SU-DHL-6 (cell line): ENCODE results near the gene PRDX2.

ENCODE experiments used
- H2AFZ ChIP-seq: fragments of 200-600 bp; sonication (generic); 2 replicates; pipeline ENCODE4 v1.6.1; 2014; ENCODE audit warnings: low read depth, mild to moderate bottlenecking, moderate library complexity, mixed read lengths, antibody characterized with exemption, low read length; ENCODE audit not compliant: severe bottlenecking
- H3F3A ChIP-seq: fragments of 200-600 bp; shearing (Covaris generic); 2 replicates; pipeline ENCODE4 v1.6.0; 2016; ENCODE audit warnings: antibody characterized with exemption, mild to moderate bottlenecking; ENCODE audit not compliant: insufficient read depth
- H3K27ac ChIP-seq: fragments of 200-600 bp; sonication (generic); 2 replicates; pipeline ENCODE4 v1.5.1; 2016; ENCODE audit warnings: low read depth, mild to moderate bottlenecking, low read length, moderate library complexity, mixed read lengths
- H3K27me3 ChIP-seq: fragments of 200-600 bp; sonication (generic), shearing (Covaris generic); 2 replicates; pipeline ENCODE4 v1.6.0; 2014; ENCODE audit warnings: mild to moderate bottlenecking, low read length
- H3K36me3 ChIP-seq: fragments of 200-600 bp; sonication (generic); 2 replicates; pipeline ENCODE4 v1.6.1; 2014; ENCODE audit warnings: mild to moderate bottlenecking, low read length, mixed read lengths
- H3K4me2 ChIP-seq: fragments of 300-600, 200-600 bp; shearing (Covaris generic), sonication (generic); 2 replicates; pipeline ENCODE4 v1.6.0; 2014; ENCODE audit warnings: low read length, low read depth, mild to moderate bottlenecking; ENCODE audit not compliant: poor library complexity, severe bottlenecking
- H3K4me3 ChIP-seq: fragments of 200-600 bp; sonication (generic); 2 replicates; pipeline ENCODE4 v1.5.1; 2014; ENCODE audit warnings: antibody characterized with exemption, low read length, mild to moderate bottlenecking, mixed read lengths; ENCODE audit not compliant: insufficient read depth, poor library complexity, severe bottlenecking
- H3K79me2 ChIP-seq: fragments of 200-600 bp; sonication (generic); 2 replicates; pipeline ENCODE4 v1.6.1; 2014; ENCODE audit warnings: mild to moderate bottlenecking, low read length, moderate library complexity; ENCODE audit not compliant: insufficient read depth
- H3K9ac ChIP-seq: fragments of 200-600 bp; sonication (generic); 2 replicates; pipeline ENCODE4 v1.7.0; 2014; ENCODE audit warnings: mild to moderate bottlenecking, low read length
- H3K9me2 ChIP-seq: fragments of 200-600 bp; sonication (generic); replicated peaks from 2 replicates; pipeline ENCODE4 v1.6.1; 2014; ENCODE audit warnings: low read length; ENCODE audit not compliant: insufficient read depth
- H3K9me3 ChIP-seq: fragments of 200-600 bp; sonication (generic); 2 replicates; pipeline ENCODE4 v1.6.1; 2014; ENCODE audit warnings: low read length, mixed read lengths; ENCODE audit not compliant: insufficient read depth
- H4K20me1 ChIP-seq: fragments of 200-600 bp; sonication (generic); 2 replicates; pipeline ENCODE4 v1.6.1; 2014; ENCODE audit warnings: low read depth, mild to moderate bottlenecking, antibody characterized with exemption, low read length, moderate library complexity, mixed read lengths
- CTCF ChIP-seq: fragments of 200-600 bp; sonication (generic); IDR thresholded peaks from one replicate; pipeline ENCODE4 v1.5.1; 2017; ENCODE audit warnings: antibody characterized with exemption, mild to moderate bottlenecking, low read length, moderate library complexity; ENCODE audit not compliant: insufficient read depth, poor library complexity, severe bottlenecking
- EZH2phosphoT487 ChIP-seq: fragments of 200-600 bp; sonication (generic), shearing (Covaris generic); conservative IDR thresholded peaks from 2 replicates; pipeline ENCODE4 v1.6.1; 2018; ENCODE audit warnings: mild to moderate bottlenecking, antibody characterized with exemption, low read length, moderate library complexity, mixed read lengths

Gene PRDX2

GRCh38 chr19:12782424-12783290 lies 18.9 kb downstream of the PRDX2 start:
- Histone ChIP-seq H3K4me2 (peak overlapping the region; percentile 34), H3K79me2 (no peaks in the 10 kb centered on the region), H3K9me2 (no peaks in the 10 kb centered on the region), H3F3A (no peaks in the 10 kb centered on the region), H3K4me3 (no peak overlapping the region), H4K20me1 (no peaks in the 10 kb centered on the region), H3K36me3 (no peaks in the 10 kb centered on the region), H3K9ac (no peak overlapping the region), H3K9me3 (no peaks in the 10 kb centered on the region), H3K27ac (no peak overlapping the region), H2AFZ (no peak overlapping the region), H3K27me3 (no peaks in the 10 kb centered on the region)
- TF ChIP-seq EZH2phosphoT487 (no peak), CTCF (no peak)

- Histone ChIP-seq H3K9me2 (no peaks in the 10 kb centered on the region), H3K4me2 (peak overlapping the region; percentile 34), H3K9ac (no peak overlapping the region), H3K9me3 (no peaks in the 10 kb centered on the region), H2AFZ (no peak overlapping the region), H3F3A (no peaks in the 10 kb centered on the region), H4K20me1 (no peaks in the 10 kb centered on the region), H3K36me3 (no peaks in the 10 kb centered on the region), H3K4me3 (no peak overlapping the region), H3K27me3 (no peaks in the 10 kb centered on the region), H3K27ac (no peak overlapping the region), H3K79me2 (no peaks in the 10 kb centered on the region)
- TF ChIP-seq CTCF (no peak), EZH2phosphoT487 (no peak)
These were observed 19.5 kb downstream of the PRDX2 start for GRCh38 chr19:12782174-12782423.

GRCh38 chr19:12779162-12779993 lies 22.2 kb downstream of the PRDX2 start:
- Histone ChIP-seq H3K4me2 (no peak overlapping the region), H3K79me2 (no peaks in the 10 kb centered on the region), H3K27me3 (no peaks in the 10 kb centered on the region), H3K27ac (no peak overlapping the region), H3K4me3 (no peak overlapping the region), H4K20me1 (no peaks in the 10 kb centered on the region), H3K9me3 (no peaks in the 10 kb centered on the region), H3K36me3 (no peaks in the 10 kb centered on the region), H3K9ac (no peak overlapping the region), H3K9me2 (no peaks in the 10 kb centered on the region), H3F3A (no peaks in the 10 kb centered on the region), H2AFZ (no peak overlapping the region)
- TF ChIP-seq CTCF (no peak), EZH2phosphoT487 (no peak)
